Measurements from ENCODE around the gene SH3GL3.

Gene SH3GL3

DNA sequence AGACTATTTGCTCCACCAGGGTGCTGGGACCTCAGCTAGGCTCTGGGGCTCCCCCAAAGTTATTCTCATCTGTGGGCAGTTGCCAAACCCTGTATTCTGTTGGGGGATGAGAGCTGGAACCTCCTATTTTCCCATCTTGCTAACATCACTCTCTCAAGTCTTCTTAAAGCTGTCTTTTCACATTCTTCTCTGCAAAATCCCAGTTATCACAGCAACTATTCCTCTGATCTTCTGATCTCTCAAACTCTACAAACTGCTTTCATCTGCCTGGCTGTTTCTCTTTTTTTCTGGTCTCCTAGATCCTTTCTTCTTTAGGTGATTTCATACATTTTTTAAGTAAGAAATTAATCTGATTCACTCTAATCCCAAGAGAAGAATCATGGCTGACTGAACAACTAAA is 196.1 kb downstream of the SH3GL3 start:
- TF ChIP-seq, protein P1, sequence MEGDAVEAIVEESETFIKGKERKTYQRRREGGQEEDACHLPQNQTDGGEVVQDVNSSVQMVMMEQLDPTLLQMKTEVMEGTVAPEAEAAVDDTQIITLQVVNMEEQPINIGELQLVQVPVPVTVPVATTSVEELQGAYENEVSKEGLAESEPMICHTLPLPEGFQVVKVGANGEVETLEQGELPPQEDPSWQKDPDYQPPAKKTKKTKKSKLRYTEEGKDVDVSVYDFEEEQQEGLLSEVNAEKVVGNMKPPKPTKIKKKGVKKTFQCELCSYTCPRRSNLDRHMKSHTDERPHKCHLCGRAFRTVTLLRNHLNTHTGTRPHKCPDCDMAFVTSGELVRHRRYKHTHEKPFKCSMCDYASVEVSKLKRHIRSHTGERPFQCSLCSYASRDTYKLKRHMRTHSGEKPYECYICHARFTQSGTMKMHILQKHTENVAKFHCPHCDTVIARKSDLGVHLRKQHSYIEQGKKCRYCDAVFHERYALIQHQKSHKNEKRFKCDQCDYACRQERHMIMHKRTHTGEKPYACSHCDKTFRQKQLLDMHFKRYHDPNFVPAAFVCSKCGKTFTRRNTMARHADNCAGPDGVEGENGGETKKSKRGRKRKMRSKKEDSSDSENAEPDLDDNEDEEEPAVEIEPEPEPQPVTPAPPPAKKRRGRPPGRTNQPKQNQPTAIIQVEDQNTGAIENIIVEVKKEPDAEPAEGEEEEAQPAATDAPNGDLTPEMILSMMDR (IDR thresholded peaks at IDR 0.05; ENCODE audit: extremely low read depth, insufficient read depth, missing control alignments) = no peak
- no peak for DNase-seq (ENCODE audit: low spot score)
- in situ Hi-C loops (cut with MboI; ENCODE audit: low pct_unique_long_range_greater_than_20kb, low sequenced_read_pairs, unreplicated experiment) = no loop called here

- TF ChIP-seq, protein P1 (IDR thresholded peaks at IDR 0.05; ENCODE audit: extremely low read depth, insufficient read depth, missing control alignments) = no peak
- in situ Hi-C loops (cut with MboI; ENCODE audit: low pct_unique_long_range_greater_than_20kb, low sequenced_read_pairs, unreplicated experiment) = no loop called here
- DNase-seq (ENCODE audit: low spot score) = no peak
Observed at GRCh38 chr15:83644439-83644838, 197.3 kb downstream of the SH3GL3 start.

GRCh38 chr15:83650831-83651230 is 203.7 kb downstream of the SH3GL3 start:
- in situ Hi-C loops (cut with MboI; ENCODE audit: low pct_unique_long_range_greater_than_20kb, low sequenced_read_pairs, unreplicated experiment) = no loop called here
- TF ChIP-seq, protein P1 (IDR thresholded peaks at IDR 0.05; ENCODE audit: extremely low read depth, insufficient read depth, missing control alignments) = no peak
- no peak for DNase-seq (ENCODE audit: low spot score)

GRCh38 chr15:83651541-83651940 is 204.4 kb downstream of the SH3GL3 start:
- no peak for DNase-seq (ENCODE audit: low spot score)
- in situ Hi-C loops (cut with MboI; ENCODE audit: low pct_unique_long_range_greater_than_20kb, low sequenced_read_pairs, unreplicated experiment) = no loop called here
- TF ChIP-seq, protein P1 (IDR thresholded peaks at IDR 0.05; ENCODE audit: extremely low read depth, insufficient read depth, missing control alignments) = no peak

DNA sequence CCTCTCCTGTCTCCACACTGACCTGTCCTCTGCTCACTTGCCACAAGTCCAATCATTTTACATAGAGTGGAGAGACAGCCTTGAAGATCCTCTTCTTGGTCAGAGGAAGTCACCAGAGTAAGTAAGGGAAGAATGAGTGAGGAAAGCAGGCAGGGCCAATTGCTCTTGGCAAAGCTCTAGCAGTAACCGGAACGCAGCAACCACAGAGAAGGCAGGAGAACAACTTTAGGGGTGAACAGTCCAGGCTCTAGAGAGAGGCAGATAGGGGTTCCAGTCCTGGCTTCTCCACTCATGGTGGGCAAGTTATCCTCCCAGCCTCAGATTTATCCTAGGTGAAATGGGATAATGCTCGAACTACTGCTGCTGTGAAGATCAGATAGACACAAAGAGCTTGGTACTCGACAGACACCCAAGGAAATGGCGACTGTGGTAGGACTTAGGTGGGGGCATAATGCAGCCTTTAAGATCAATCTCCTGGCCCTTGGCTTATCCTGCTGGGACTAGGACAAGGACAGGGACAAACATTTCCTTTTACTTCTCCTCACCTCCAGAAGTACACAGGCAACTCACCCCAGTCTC is 205.6 kb downstream of the SH3GL3 start:
- TF ChIP-seq, protein P1 (IDR thresholded peaks at IDR 0.05; ENCODE audit: extremely low read depth, insufficient read depth, missing control alignments) = no peak
- in situ Hi-C loops (cut with MboI; ENCODE audit: low pct_unique_long_range_greater_than_20kb, low sequenced_read_pairs, unreplicated experiment) = no loop called here
- DNase-seq (ENCODE audit: low spot score) = no peak

GRCh38 chr15:83653288-83653638 is 206.1 kb downstream of the SH3GL3 start:
- in situ Hi-C loops (cut with MboI; ENCODE audit: low pct_unique_long_range_greater_than_20kb, low sequenced_read_pairs, unreplicated experiment) = no loop called here
- TF ChIP-seq, protein P1 (IDR thresholded peaks at IDR 0.05; ENCODE audit: extremely low read depth, insufficient read depth, missing control alignments) = no peak
- no peak for DNase-seq (ENCODE audit: low spot score)
